ENCODE data around the gene TCF19. TPM values are rescaled to one million over a fixed set of nuclear protein-coding genes. Genes with fewer than 3 reads are reported as not detected.
A peak's percentile ranks its signal among the peaks of the same experiment; 100 is the strongest.

The TCF19 gene
- total RNA-seq, 3 donors from 2014 or later, result 2.3 to 8.5 (median 6.1) TPM

- H3K27me3 ChIP-seq, result no peaks in the 10 kb centered on the region
- DNase-seq (ENCODE audit: low spot score in 2 of 2), result no peak
- peaks cover 15 to 18% of the 10 kb centered on the region in 2 donors for H3K4me1 ChIP-seq
- no peak overlapping the region for H3K27ac ChIP-seq
- no peaks in the 10 kb centered on the region for H3K9me3 ChIP-seq
- no peaks in the 10 kb centered on the region for H3K36me3 ChIP-seq
- TF ChIP-seq POLR2AphosphoS5 (IDR thresholded peaks at IDR 0.05) (no peak), POLR2A (IDR thresholded peaks at IDR 0.05) (no peak), CTCF (IDR thresholded peaks at IDR 0.05) (no peak)
- intact Hi-C loops (cut with DNase I; ENCODE audit: low total_unique reads), result no loop called here
- H3K4me3 ChIP-seq, result no peak overlapping the region
Observed at GRCh38 chr6:31118178-31118577, 40.2 kb upstream of the TCF19 start.

GRCh38 chr6:31120151-31120915 lies 38.1 kb upstream of the TCF19 start, which contains the start of gene CDSN:
Gene CDSN, minus strand, starts transcription at chr6:31120446. Its CDS starts 27 bp downstream, at chr6:31120419.
- no peaks in the 10 kb centered on the region for H3K9me3 ChIP-seq
- intact Hi-C loops (cut with DNase I; ENCODE audit: low total_unique reads), result loop anchor here (10.0 kb wide), 1 partner anchor 254 kb away; no protein-coding TSS in a partner anchor

GRCh38 chr6:31121131-31121790 lies 37.1 kb upstream of the TCF19 start:
- peak overlapping the region; percentile 38 to 76 for H3K27ac ChIP-seq
- peaks cover 8 to 9% of the 10 kb centered on the region in 2 donors for H3K4me1 ChIP-seq

More at GRCh38 chr6:31120151-31120915, 38.1 kb upstream of the TCF19 start, which contains the start of gene CDSN:
- Histone ChIP-seq H3K36me3 (no peaks in the 10 kb centered on the region), H3K27ac (peak within 1 kb of the TSS; percentile 38 to 76), H3K4me3 (no peak within 1 kb of the TSS), H3K27me3 (no peaks in the 10 kb centered on the region), H3K4me1 (peaks cover 8 to 9% of the 10 kb centered on the region in 2 donors)
- TF ChIP-seq CTCF (IDR thresholded peaks at IDR 0.05) (no peak), POLR2AphosphoS5 (IDR thresholded peaks at IDR 0.05) (no peak), POLR2A (IDR thresholded peaks at IDR 0.05) (no peak)
- DNase-seq (ENCODE audit: low spot score in 2 of 2), result no peak

GRCh38 chr6:31122791-31123706 lies 35.3 kb upstream of the TCF19 start:
- Histone ChIP-seq H3K27me3 (no peaks in the 10 kb centered on the region), H3K9me3 (no peaks in the 10 kb centered on the region), H3K4me3 (no peak overlapping the region), H3K36me3 (no peaks in the 10 kb centered on the region), H3K27ac (peak overlapping the region; percentile 76 to 88), H3K4me1 (peaks cover 8 to 9% of the 10 kb centered on the region in 2 donors)
- intact Hi-C loops (cut with DNase I; ENCODE audit: low total_unique reads), result loop anchor here (10.0 kb wide), 1 partner anchor 252 kb away; no protein-coding TSS in a partner anchor
- DNase-seq (ENCODE audit: low spot score in 2 of 2), result peak; percentile 80 to 89
- peak in 1 of 3 donors; percentile 46 for TF ChIP-seq POLR2AphosphoS5 (IDR thresholded peaks at IDR 0.05)
- no peak for TF ChIP-seq CTCF (IDR thresholded peaks at IDR 0.05)

More at GRCh38 chr6:31121131-31121790, 37.1 kb upstream of the TCF19 start:
- DNase-seq (ENCODE audit: low spot score in 2 of 2), result no peak
- H3K36me3 ChIP-seq, result no peaks in the 10 kb centered on the region
- no peaks in the 10 kb centered on the region for H3K27me3 ChIP-seq
- intact Hi-C loops (cut with DNase I; ENCODE audit: low total_unique reads), result loop anchor here (10.0 kb wide), 1 partner anchor 254 kb away; no protein-coding TSS in a partner anchor
- TF ChIP-seq CTCF (IDR thresholded peaks at IDR 0.05), result no peak
- no peak for TF ChIP-seq POLR2AphosphoS5 (IDR thresholded peaks at IDR 0.05)
- no peak for TF ChIP-seq POLR2A (IDR thresholded peaks at IDR 0.05)
- H3K9me3 ChIP-seq, result no peaks in the 10 kb centered on the region
- no peak overlapping the region for H3K4me3 ChIP-seq
